Measurements from ENCODE around the gene MSI2.

DNA sequence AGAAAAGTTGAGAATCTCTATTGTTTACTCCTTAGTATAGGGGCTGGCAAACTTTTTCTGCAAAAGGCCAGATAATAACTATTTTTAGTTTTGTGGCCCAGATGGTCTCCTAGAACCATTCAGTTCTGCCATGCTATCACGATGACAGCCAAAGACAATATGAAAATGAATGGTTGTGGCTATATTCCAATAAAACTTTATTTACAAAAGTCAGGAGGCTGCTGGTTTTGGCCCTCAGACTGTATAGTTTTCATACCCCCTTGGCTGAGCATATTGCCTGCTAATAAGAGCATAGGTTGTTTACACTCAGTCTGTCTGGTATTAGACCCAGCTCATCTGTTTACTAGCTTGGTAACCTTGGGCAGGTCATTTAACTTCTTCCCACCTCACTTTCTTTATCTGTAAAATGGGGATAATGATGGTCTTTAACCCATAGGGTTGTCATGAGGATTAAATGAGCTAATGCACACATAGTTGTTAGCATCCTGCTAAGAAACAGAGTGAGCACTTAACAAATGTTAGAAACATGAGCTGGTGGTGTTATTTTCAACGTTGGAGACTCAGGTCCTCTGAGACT lies 156.3 kb downstream of the MSI2 start:
- TF ChIP-seq CTCF (conservative IDR thresholded peaks at IDR 0.05; ENCODE audit: low read length) (no peak), EZH2phosphoT487 (IDR thresholded peaks at IDR 0.05; ENCODE audit: borderline replicate concordance) (no peak)
